Retina (tissue), 1 donor: ENCODE results near the gene RAI1.

Source experiments
- DNase-seq: peaks from one replicate; pipeline ENCODE4 v3.0.0-alpha.2; 2016

Gene RAI1

GRCh38 chr17:17836818-17837379 is 155.6 kb downstream of the RAI1 start, which contains the start of gene SREBF1:
SREBF1 (minus strand) TSS chr17:17836986; CDS start chr17:17836817, 169 bp downstream.
- DNase-seq: peak; percentile 79

GRCh38 chr17:17837380-17837821 is 156.1 kb downstream of the RAI1 start:
- DNase-seq: no peak

GRCh38 chr17:17837966-17838962 is 157.0 kb downstream of the RAI1 start:
- DNase-seq: peak; percentile 45

GRCh38 chr17:17839791-17840707 is 158.8 kb downstream of the RAI1 start:
- peak; percentile 93 for DNase-seq

GRCh38 chr17:17840751-17841591 is 159.7 kb downstream of the RAI1 start:
- DNase-seq: peak; percentile 60

- DNase-seq: peak; percentile 54
Measured at GRCh38 chr17:17841601-17842025, 160.4 kb downstream of the RAI1 start.

- DNase-seq: no peak
Measured at GRCh38 chr17:17842111-17842876, 161.0 kb downstream of the RAI1 start.

- DNase-seq: no peak
Measured at GRCh38 chr17:17843096-17843495, 161.8 kb downstream of the RAI1 start.

- no peak for DNase-seq
Measured at GRCh38 chr17:17844079-17844478, 162.8 kb downstream of the RAI1 start.

GRCh38 chr17:17844500-17844899 is 163.2 kb downstream of the RAI1 start:
- DNase-seq: no peak

GRCh38 chr17:17845046-17845775 is 164.0 kb downstream of the RAI1 start:
- no peak for DNase-seq

- DNase-seq: no peak
Measured at GRCh38 chr17:17846003-17846402, 164.7 kb downstream of the RAI1 start.

- DNase-seq: no peak
Measured at GRCh38 chr17:17846645-17847044, 165.4 kb downstream of the RAI1 start.

- DNase-seq: no peak
Measured at GRCh38 chr17:17847118-17847689, 165.9 kb downstream of the RAI1 start.

- no peak for DNase-seq
Measured at GRCh38 chr17:17847726-17848125, 166.5 kb downstream of the RAI1 start.

- no peak for DNase-seq
Measured at GRCh38 chr17:17848311-17849082, 167.2 kb downstream of the RAI1 start.

- DNase-seq: no peak
Measured at GRCh38 chr17:17849147-17849820, 168.0 kb downstream of the RAI1 start.

- DNase-seq: no peak
Measured at GRCh38 chr17:17849845-17850373, 168.7 kb downstream of the RAI1 start.
